Right atrium auricular region (tissue), 2 donors: ENCODE data around the gene RASSF4. TPM values are rescaled to one million over a fixed set of nuclear protein-coding genes. Genes with fewer than 3 reads are reported as not detected.

Experiments used
- DNase-seq: peaks from one replicate; pipeline ENCODE4 v3.0.0-alpha.2; 2019; ENCODE audit warnings: low spot score
- H3K27ac ChIP-seq, 2 donors: fragments of 200-600 bp; sonication (generic); 1 replicate in 1 of 2; 2 replicates in 1 of 2; pipeline ENCODE4 v1.5.1; 2016 to 2019
- H3K27me3 ChIP-seq, 2 donors: fragments of 200-600 bp; sonication (generic); one replicate each; pipeline versions ENCODE4 v1.5.1 to v1.6.0; 2017 to 2019
- H3K36me3 ChIP-seq: fragments of 200-600 bp; sonication (generic); one replicate; pipeline ENCODE4 v1.5.1; 2016
- H3K4me1 ChIP-seq, 2 donors: fragments of 200-600 bp; sonication (generic); one replicate each; pipeline versions ENCODE4 v1.5.1 to v1.6.0; 2017 to 2019
- H3K4me3 ChIP-seq, 2 donors: fragments of 200-600 bp; sonication (generic); 1 replicate in 1 of 2; 2 replicates in 1 of 2; pipeline ENCODE4 v1.5.1; 2017 to 2019; ENCODE audit warnings: mild to moderate bottlenecking in 1 of 2, moderate library complexity in 1 of 2
- H3K9me3 ChIP-seq, 2 donors: fragments of 200-600 bp; sonication (generic); one replicate each; pipeline ENCODE4 v1.5.1; 2019
- CTCF ChIP-seq, 2 donors: fragments of 200-600 bp; sonication (generic); IDR thresholded peaks; one replicate each; pipeline ENCODE4 v1.5.1; 2019; ENCODE audit warnings: antibody characterized with exemption in 2 of 2
- total RNA-seq, 2 donors: library from RNA; depleted of rRNA; stranded (reverse); fragments of >200 nt; gene quantifications; one replicate each; pipeline ENCODE4 v1.1.0, GENCODE V29; 2016

RASSF4 gene
- total RNA-seq, 2 donors from 2014 or later, result 43.3 to 43.4 TPM

GRCh38 chr10:44981172-44982113, 21.8 kb downstream of the RASSF4 start:
- no peaks in the 10 kb centered on the region for H3K9me3 ChIP-seq
- peak overlapping the region; percentile 91 to 96 for H3K27ac ChIP-seq
- peaks cover 58% of the 10 kb centered on the region for H3K36me3 ChIP-seq
- H3K4me3 ChIP-seq, result no peak overlapping the region
- peaks cover 0 to 100% of the 10 kb centered on the region in 2 donors for H3K4me1 ChIP-seq
- no peak for DNase-seq
- TF ChIP-seq CTCF (IDR thresholded peaks at IDR 0.05), result no peak
- no peaks in the 10 kb centered on the region for H3K27me3 ChIP-seq

- DNase-seq, result no peak
- Histone ChIP-seq H3K36me3 (peaks cover 58% of the 10 kb centered on the region), H3K9me3 (no peaks in the 10 kb centered on the region), H3K27me3 (no peaks in the 10 kb centered on the region), H3K4me3 (no peak overlapping the region), H3K27ac (peak overlapping the region; percentile 91 to 96), H3K4me1 (peaks cover 0 to 95% of the 10 kb centered on the region in 2 donors)
- TF ChIP-seq CTCF (IDR thresholded peaks at IDR 0.05), result no peak
These were observed 22.5 kb downstream of the RASSF4 start for GRCh38 chr10:44982114-44982460.

GRCh38 chr10:44982496-44982895, 22.9 kb downstream of the RASSF4 start:
- no peak for TF ChIP-seq CTCF (IDR thresholded peaks at IDR 0.05)
- no peaks in the 10 kb centered on the region for H3K27me3 ChIP-seq
- H3K4me3 ChIP-seq, result no peak overlapping the region
- H3K9me3 ChIP-seq, result no peaks in the 10 kb centered on the region
- peaks cover 58% of the 10 kb centered on the region for H3K36me3 ChIP-seq
- peak overlapping the region; percentile 91 to 96 for H3K27ac ChIP-seq
- peaks cover 0 to 91% of the 10 kb centered on the region in 2 donors for H3K4me1 ChIP-seq
- no peak for DNase-seq

- peak overlapping the region; percentile 91 to 96 for H3K27ac ChIP-seq
- peak; percentile 58 for DNase-seq
- H3K9me3 ChIP-seq, result no peaks in the 10 kb centered on the region
- peaks cover 57% of the 10 kb centered on the region for H3K36me3 ChIP-seq
- peaks cover 0 to 83% of the 10 kb centered on the region in 2 donors for H3K4me1 ChIP-seq
- H3K4me3 ChIP-seq, result no peak overlapping the region
- H3K27me3 ChIP-seq, result no peaks in the 10 kb centered on the region
- TF ChIP-seq CTCF (IDR thresholded peaks at IDR 0.05), result no peak
These were observed 23.7 kb downstream of the RASSF4 start for GRCh38 chr10:44983066-44983894.

- peak; percentile 50 for DNase-seq
- Histone ChIP-seq H3K36me3 (peaks cover 57% of the 10 kb centered on the region), H3K9me3 (no peaks in the 10 kb centered on the region), H3K4me1 (peaks cover 0 to 77% of the 10 kb centered on the region in 2 donors), H3K27ac (peak overlapping the region; percentile 91 to 96), H3K4me3 (no peak overlapping the region), H3K27me3 (no peaks in the 10 kb centered on the region)
- TF ChIP-seq CTCF (IDR thresholded peaks at IDR 0.05), result no peak
These were observed 24.3 kb downstream of the RASSF4 start for GRCh38 chr10:44983895-44984278.
